D721Med (cell line): ENCODE results near the gene PI4K2B.

Source experiments
- DNase-seq: peaks from one replicate; pipeline ENCODE4 v3.0.0; 2011; ENCODE audit warnings: low spot score; ENCODE audit not compliant: insufficient read length
- FAIRE-seq: peaks from 2 replicates; lab custom pipeline; 2011; peaks lifted over from hg19 to GRCh38; lab: Jason Lieb, UNC
- TF ChIP-seq, protein P1 (sequence below): IDR thresholded peaks from 2 replicates; pipeline ENCODE4 v1.5.1; 2012; ENCODE audit warnings: mild to moderate bottlenecking, control low read depth; ENCODE audit not compliant: insufficient read depth; ENCODE audit errors: missing control alignments

PI4K2B gene

DNA sequence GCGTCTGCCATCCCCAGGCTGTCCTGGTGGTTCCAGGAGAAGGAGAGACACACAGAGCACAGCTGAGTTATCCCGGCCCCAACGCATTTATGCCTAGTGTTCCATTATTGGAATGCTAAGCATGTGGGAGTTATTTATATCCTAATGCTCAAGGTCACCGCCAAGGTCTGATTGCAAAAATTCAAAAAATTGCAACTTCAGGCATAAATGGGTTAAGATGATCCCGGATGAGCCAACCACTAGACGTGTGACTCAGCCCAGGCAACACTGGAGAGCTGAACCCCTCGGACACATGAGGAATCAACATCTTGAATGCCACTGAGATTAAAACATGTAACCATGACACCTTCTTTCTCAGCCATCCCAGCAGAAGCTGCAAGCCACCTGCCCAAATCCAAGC is 74.9 kb downstream of the PI4K2B start:
- no peak for DNase-seq
- TF ChIP-seq, protein P1, sequence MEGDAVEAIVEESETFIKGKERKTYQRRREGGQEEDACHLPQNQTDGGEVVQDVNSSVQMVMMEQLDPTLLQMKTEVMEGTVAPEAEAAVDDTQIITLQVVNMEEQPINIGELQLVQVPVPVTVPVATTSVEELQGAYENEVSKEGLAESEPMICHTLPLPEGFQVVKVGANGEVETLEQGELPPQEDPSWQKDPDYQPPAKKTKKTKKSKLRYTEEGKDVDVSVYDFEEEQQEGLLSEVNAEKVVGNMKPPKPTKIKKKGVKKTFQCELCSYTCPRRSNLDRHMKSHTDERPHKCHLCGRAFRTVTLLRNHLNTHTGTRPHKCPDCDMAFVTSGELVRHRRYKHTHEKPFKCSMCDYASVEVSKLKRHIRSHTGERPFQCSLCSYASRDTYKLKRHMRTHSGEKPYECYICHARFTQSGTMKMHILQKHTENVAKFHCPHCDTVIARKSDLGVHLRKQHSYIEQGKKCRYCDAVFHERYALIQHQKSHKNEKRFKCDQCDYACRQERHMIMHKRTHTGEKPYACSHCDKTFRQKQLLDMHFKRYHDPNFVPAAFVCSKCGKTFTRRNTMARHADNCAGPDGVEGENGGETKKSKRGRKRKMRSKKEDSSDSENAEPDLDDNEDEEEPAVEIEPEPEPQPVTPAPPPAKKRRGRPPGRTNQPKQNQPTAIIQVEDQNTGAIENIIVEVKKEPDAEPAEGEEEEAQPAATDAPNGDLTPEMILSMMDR, result no peak
- no peak for FAIRE-seq

DNA sequence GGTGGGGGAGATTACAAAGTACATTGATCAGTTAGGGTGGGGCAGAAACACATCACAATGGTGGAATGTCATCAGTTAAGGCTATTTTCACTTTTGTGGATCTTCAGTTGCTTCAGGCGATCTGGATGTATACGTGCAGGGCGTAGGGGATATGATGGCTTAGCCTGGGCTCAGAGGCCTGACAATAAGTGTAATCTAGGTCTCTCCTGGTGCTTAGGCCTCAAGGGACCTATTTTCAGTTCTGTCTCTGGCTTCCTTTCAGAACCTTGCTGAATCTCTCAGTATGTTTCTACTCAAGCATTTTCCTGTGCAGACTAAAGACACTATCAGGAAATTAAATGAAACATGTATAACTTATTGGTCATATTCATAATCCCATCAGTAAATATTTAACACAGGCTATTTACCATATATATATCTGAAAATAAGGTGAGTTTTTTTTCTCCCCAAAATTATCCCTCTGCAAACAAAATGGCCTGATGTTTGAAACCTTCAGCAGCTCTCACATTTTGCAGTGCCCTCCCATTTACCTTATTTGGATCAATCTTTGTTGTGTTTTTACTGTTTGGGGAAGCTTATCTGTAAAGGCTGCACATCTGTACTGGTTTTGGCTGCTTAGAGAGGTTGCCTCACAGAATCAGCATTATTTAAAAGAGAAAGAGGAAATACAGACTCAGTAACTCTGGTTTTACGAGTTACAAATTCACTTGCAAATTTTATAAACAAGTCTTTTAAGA is 76.4 kb downstream of the PI4K2B start:
- no peak for DNase-seq
- TF ChIP-seq, protein P1, result no peak
- no peak for FAIRE-seq

DNA sequence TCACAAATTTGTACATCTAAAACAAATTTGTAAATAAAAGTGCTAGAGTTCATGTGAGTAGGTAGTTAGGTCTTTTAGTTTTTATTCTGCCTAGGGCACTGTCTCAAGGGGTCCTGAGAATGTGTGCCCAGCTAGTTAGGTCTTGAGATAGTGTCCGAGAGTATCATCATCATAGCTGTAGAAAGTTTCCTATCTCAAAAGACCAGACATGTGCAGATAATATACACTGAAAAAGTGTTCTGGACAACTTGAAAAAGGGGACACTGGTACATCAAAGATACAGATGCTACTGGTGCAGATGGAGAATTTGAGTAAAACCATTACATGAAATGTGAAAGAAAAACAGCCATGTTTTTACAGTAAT is 77.0 kb downstream of the PI4K2B start:
- DNase-seq (no peak), FAIRE-seq (no peak)
- TF ChIP-seq, protein P1, result no peak

DNA sequence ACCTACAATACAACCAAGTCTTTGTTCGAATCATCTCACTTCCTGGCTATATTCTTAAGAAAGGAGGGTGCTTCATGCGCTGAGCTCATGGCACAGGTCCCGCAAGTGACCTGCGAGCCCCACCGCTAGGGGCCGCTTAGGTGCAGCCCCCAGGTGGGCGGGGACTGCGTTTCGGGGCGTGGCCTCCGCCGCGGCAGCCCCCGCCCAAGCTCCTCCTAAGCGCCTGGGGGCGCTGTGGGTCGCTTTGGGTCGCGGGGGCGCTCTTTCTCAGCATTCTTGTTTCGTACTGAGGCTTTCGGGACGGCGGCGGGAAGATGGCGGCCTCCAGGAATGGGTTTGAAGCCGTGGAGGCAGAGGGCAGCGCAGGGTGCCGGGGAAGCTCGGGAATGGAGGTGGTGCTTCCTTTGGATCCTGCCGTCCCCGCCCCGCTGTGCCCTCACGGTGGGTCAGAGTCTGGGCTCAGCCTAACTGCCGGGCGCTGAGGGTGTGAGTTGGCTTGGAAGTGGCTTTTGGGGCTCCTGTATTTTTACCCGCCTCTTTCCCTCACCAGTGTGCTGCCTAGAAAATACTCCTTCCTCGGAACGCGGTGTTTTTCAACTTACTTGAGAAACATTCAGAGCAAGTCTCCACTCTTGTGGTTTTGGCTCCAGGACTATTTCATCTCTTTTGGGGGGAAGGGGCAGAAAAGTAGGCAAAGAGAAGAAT is 78.8 kb downstream of the PI4K2B start, which contains the start of gene ZCCHC4:
TSS of gene ZCCHC4 (plus strand) at position 279 of the 705 bp plus-strand sequence. CDS start at position 315, 36 bp downstream.
- TF ChIP-seq, protein P1, result peak; percentile 79
- DNase-seq (peak; percentile 22), FAIRE-seq (no peak)

DNA sequence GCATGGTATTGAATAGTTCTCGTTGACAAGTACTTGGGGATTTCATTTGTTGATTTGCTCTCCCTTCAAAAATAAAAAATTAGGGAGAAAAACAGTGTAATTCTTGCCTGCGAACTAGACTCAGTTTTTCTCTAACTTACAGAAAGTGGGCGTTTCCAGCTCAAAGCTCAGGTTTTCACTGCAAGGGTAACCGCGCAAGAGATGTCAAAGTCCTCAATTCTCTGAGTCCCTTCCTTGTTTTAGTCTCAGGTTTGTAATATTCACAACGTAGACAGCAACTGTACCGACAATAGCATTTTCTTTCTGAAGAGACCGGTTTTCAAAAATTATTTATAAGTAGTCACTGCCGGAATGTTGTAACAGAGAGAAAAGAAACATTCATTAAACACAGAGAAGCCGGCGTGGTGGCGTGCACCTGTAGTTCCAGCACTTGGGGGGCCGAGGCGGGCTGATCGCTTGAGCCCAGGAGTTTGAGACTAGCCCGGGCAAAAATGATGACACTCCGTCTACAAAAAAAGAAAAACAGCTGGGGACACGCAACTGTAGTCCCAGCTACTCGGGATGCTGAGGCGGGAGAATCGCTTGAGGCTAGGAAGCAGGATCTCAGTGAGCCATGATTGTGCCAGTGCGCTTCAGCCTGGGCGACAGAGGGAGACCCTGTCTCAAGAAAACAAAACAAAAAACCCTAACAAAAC is 79.5 kb downstream of the PI4K2B start:
- TF ChIP-seq, protein P1, result no peak
- DNase-seq (no peak), FAIRE-seq (no peak)

DNA sequence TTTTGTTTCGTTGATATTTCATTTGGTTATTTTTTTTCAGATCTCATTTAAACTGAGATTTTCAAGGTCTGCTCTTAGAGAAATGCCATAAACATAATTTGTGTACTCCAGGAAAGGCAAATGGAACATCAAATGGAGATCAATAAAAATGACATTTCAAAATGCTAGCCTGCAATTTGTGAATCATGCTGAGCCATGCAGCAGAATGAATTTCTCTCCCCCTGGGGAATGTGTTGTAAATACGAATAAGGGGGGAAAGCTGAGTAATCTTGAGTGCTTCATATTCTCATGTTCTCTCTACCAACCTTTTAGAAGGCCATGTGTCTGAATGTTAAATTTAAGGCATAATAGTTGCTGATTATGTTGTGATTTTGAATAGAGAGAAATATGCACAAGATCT is 86.5 kb downstream of the PI4K2B start:
- DNase-seq, result no peak
- TF ChIP-seq, protein P1, result no peak
- FAIRE-seq, result no peak
